HG03558 (cell line): ENCODE measurements around the gene SEMA7A.
"Not testable (repeated sequence)": the region's sequence is repeated elsewhere in the genome, so short reads cannot be mapped to it uniquely, and the experiment has no call there.

Source experiments
- ATAC-seq: cut with Tn5 transposase; IDR thresholded peaks from one replicate; pipeline ENCODE4 v1.9.1; 2021; ENCODE audit warnings: moderate number of reproducible peaks; ENCODE audit not compliant: unreplicated experiment; ENCODE audit errors: extremely low read depth

The SEMA7A gene

DNA sequence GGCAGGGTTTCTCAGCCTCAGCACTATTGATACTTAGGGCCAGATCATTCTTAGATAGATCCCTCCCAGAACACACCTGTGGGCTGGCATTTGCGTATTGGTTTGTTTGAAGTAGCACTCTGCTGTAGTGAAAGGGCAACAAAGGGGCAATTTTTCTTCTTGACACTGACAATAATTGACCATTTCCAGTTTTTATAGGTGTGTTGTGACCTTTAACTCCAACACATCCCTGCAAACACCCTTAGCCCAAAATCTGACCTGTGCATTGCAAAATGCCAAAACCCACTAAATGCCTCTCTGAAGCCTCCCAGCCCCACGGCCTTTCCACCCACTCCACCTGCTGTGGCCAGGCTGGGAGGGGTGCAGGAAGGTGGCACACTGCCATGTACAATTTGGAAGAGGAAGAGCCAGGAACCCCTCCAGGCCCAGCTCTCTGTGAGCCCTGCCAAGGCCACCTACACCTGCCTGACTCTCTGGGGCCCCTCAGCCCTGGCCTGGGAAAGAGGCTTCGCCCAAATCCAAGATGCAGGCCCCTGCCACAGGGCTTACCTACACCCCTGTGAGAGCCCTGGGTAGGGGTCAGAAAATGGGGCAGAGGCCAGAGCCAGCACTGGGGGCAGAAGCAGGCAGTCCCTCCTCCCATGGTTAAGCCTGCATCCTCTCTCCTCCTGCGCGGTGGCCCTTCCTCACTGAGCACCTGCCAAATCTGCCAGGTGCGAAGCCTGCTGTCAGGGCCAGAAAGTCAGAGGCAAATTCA is 56.8 kb downstream of the SEMA7A start:
- ATAC-seq = no peak

DNA sequence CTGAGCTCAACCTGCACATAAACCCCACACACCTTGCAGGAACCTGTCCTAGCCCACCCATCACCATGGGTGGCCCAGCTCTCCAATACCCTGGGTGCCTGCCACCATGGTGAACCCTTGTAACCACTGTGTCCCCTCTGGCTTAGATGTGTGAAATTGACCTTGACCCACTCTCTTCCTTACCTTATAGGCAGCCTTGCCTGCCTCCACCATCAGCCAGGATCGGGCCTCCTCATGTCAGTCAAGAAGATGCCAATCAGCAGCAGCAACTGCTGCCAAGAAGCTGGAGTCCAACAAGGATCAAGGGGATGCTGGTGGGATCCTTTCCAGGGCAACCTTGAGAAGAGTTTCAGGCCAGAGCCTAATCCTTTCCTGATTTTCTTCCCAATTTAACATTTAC is 57.5 kb downstream of the SEMA7A start:
- ATAC-seq = no peak

DNA sequence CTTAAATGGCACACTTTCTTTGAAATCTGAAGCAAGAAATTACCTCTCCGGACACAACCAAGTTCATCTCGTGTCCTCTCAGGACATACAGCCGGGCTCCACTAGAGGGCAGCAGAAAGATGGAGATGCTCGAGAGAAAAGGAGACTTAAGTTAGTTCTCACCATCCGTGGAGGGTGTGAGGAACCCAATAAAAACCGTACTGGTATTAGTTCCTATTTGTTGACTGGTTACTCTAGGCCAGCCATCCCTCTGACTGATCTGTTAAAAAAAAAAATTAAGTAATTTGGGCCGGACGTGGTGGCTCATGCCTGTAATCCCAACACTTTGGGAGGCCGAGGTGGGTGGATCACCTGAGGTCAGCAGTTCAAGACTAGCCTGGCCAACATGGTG is 58.5 kb downstream of the SEMA7A start:
- ATAC-seq = no peak

DNA sequence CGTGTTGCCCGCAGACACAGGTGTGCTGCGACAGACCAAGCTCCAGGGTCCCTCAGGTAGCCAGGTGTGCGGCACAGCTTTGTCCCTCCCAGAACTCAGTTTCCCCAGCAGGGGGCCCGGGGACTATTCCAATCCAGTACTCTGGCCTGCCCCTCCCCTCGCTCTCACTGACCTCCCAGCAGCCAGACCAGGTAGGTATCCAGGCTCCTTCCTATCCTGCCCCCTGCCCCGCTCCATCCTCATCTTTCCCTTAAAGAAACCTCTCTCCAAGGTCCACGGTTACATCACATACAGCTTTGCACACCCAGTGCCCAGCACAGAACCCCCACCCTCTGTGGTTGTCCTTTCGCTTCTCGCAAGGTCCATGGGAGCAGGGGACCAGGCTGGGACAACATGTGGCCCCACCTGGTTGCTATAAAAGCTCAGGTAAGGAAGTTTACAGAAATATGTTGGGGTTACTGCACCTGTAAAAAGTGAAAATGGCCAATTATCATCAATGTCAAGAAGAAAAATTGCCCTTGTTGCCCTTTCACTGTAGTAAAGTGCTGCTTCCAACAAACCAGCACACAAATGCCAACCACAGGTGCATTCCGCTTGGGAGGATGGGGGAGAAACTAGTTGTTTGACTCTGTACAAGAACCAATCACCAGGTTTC is 59.0 kb downstream of the SEMA7A start:
- no peak for ATAC-seq

DNA sequence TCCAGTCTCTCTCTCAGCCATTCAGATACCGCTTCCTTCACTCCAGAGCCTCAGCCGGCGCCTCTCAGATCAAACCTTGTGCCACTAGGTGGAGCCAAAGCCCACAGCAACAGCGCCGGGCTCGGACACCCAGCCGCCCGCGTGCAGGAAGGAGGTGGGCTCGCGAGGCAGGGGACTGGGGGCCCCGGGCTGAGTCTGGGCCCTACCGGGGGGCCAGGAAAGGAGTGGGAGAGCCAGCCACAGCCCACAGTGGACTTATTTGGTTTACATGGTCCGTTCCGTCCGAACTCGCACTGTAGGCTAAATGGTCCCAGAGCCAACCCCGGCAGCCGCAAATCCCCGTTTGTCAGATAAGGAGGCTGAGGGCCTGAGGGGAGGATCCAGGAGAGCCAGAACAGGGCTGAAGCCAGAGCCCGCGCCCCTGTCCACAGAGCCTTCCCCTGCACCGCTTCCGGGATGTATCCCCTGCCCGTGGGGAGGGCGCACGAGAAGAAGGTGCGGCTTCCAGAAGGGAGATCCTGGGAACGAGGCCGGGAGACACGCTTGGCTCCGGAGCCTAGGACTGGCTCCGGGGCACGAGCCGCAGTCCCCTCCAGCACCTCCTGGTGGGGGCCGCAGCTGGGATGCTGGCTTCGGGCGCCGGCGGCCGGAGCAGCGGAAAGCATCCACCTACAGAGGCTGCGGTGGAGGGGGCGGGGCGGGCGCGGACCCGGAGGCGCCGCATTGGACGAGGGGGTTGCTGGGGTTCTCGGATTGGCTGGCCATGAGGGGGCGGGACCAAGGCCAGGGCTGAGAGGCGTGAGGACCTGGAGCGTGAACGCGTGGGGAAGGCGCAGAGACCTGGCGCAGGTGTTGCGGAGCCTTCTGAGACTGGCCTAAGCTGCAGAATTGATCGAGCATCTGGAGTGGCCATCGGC is 59.8 kb downstream of the SEMA7A start:
- no peak for ATAC-seq

DNA sequence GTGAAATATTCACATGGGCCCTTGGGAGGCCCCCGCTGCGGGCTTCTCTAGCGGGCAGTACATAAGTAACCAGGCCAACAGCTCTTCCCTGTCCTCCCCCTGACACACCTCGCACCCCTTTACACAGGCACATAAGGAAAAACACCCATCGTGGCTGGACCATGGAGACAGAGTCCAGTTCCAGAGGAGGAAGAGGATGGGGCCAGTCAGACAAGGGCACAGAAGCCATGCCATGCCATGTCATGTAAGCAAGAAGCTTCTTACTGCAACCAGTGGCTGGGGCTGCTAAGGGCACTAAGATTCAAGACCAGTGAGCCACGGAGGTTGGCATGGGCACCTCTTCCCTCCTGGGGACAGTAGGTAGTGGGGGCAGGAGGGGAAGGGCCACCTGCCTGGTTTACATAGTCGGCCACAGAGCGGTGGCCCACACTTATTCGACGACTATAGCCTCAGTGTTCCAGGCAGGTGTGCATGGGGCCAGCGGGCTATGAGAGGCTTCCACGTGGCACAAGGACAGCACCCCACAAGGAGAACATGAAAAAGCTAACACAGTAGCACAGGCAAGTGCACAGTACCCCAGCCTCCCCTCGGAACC is 60.6 kb downstream of the SEMA7A start:
- ATAC-seq = no peak

DNA sequence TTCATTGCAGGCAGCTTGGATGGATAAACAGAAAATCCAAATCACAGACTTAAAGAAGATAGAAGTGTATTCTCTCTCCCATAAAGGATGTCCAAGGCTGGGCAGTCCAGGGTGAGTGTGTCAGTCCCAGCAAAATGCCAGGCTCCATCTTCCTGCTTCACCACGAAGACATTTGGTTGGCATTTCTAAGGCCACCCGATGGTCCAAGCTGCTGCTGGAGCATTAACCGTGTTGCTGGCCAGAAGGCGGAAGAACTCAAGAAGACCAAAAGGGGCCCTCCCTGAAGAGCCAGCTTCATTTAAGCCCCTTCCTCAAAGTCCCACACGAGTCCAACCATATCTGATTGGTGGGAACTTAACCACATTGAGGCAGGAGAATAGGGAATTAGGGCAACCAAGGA is 63.3 kb downstream of the SEMA7A start:
- ATAC-seq = no peak

DNA sequence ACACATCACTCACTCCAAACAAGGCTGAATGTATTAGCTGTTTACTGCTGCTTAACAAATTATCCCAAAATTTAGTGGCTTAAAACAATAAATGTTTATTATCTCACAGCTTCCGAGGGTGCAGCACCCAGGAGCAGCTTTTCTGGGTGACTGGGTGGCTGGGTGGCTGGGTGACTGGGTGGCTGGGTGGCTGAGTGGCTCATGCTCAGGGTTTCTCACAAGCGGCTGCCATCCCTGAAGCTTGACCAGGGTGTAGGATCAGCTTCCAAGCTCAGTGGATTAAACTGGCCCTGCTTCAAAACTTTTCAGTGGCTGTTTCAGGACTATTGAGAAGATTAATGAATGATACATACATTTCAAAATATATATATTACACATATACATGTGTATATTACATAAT is 64.0 kb downstream of the SEMA7A start:
- ATAC-seq = no peak

DNA sequence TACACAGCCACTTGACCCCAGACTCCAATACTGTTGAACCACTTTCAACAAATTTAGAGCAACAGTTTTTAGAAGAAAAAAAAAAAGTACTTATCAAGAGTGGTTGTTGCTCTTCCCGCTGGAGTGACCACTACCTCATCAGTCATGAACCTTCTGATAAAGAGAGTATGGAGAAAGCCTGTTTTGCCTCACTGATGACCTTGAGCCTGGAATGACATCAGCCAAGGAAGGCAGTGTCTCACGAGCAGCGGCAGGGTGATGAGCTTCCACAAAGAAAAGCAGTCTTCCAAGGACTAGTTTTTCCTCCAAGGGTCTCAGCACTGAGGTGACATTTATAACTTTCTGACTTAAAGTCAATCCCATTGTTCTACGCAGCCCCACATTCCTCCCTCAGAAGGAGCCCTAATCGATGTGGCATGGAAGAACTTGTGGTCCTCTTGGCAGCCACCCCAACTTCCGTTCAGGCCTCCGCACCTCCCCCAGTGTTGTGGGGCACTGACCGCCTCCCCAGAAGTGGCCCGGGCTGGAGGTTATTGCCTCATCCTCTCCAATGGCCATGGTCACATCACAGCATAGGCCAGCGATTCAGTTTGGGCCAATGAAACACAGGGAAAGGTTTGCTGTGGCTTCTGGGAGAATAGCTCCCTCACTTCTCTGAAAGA is 64.5 kb downstream of the SEMA7A start:
- ATAC-seq = no peak

DNA sequence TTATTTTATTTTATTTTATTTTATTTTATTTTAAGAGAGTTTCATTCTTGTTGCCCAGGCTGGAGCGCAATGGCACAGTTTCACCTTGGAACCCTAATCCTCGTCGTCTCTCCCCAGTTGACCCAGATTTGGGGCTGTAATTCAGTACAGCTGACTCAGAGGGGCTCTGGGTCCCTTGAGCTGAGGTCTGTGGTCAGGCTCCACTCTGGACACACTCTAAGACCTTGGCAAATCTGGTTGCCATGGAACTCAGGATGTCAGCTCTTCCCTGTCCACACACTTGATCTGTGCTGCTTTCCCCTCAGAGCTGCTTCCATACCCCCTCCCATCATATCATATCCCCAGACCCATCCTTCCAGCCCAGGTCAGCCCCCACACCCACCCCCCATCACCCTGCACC is 65.6 kb downstream of the SEMA7A start:
- ATAC-seq = no peak

DNA sequence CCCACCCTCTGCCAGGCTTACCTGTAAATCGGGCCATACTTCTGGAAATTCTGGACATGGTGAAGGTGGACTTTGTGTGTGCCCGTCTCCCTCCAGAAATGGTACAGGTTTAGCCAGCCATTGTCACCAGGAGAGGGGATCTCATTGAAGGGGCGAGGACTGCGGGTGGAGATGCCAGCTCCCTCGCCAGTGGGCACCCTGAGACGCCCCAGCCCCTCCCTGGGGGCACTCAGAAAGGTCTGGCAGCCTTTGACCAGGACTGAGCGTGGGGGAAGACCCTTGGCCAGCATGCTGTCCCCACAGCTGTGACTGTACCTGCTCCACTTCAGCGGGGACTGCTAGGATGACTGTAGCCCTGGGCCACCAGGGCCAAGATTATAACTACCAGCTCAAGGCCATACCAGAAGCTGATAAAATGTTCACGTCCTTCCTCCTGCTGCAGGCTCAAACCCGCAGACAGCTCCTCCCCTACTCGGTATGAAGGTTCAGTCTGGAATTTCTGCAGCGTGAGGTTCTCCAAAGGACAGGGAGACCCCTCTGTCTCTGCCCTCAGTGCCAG is 66.4 kb downstream of the SEMA7A start, which contains the start of gene CYP11A1:
CYP11A1 (minus strand) TSS at position 351 of the 559 bp plus-strand sequence; CDS start at position 290, 61 bp downstream.
- ATAC-seq = no peak

DNA sequence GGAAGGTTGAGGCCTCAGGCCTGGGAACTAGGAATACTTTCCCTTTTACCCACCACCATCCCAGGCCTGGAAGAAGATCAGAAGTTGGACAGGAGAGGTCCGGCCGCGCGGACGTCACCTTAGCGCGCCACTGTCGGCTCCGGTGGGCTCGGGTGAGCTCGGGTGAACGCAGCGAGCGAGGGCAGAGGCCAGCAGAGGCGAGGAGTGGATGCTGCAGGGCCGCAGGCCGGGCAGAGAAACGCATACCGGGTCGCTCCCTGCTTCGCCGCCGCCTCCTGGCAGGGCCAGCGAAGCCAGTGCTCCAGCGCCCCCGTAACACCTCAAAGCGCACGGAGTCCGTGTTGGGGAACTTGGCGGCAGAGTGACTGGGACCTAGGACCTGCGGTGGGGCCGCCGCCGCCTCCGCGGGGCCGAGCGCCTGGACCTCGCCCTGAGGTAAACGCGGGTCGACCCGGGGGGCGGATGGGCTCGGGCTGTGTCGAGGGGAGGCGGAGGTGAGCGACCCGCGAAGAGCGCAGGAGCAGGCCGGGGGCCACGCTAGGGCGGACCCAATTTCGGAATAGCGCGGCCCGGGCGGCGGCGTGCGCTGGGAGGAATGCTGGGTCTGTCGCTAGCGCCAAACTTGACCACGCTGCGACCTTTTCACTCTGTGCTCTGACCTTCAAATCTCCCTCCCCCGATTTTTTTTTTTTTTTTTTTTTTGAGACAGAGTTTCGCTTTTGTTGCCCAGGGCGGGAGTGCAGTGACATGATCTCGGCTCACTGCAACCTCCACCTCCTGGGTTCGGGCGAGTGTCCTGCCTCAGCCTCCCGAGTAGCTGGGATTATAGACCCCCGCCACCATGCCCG is 67.9 kb downstream of the SEMA7A start:
- ATAC-seq = no peak

DNA sequence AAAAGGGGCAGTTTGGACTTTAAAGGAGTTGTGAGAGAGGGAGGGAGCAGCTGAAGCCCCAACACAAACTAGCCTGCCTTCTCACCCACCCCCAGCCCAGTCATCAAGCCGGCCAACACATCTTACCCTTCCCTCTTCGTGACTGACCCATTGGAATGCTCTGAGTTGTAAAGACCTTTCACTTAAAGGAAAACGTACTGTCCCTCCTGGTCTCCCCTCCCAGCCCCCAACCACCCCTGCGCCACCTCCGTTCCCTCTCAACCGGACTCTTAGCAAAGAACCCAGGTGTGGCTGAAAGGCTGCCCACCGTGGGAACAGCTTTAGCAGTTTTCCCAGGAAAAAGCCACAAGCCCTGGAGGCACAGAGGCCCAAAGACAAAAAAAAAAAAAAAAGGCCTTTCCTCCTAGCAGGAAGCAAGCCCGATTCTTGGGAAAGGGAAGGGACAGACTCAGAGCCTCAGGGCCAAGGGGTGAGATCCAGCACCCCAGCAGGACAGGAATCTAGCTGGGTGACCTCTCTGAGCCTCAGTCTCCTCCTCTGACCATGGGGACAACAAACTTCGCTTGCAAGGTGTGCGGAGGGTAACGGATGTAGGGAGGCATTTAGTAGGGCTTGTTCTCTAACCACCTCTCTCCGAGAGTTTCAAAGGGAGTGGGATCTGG is 68.7 kb downstream of the SEMA7A start:
- ATAC-seq = no peak

DNA sequence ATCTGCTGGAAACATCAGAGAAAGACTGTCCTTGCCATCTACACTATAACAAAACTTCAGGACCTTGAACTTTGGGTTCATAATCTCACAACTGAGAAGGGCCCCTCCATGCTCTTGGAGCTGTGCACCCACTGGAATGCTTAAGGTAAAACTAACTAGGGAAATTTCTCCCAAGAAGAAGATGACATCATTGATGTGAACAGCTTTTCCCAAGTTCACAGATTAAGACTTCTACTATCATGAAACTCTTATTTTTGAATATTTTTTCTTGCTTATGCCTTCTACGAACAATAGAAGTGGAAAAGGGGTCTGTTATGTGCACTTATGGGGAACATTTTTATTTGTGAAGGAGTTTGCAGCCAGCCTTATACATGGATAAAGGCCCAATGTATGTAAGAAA is 71.3 kb downstream of the SEMA7A start:
- ATAC-seq = no peak

DNA sequence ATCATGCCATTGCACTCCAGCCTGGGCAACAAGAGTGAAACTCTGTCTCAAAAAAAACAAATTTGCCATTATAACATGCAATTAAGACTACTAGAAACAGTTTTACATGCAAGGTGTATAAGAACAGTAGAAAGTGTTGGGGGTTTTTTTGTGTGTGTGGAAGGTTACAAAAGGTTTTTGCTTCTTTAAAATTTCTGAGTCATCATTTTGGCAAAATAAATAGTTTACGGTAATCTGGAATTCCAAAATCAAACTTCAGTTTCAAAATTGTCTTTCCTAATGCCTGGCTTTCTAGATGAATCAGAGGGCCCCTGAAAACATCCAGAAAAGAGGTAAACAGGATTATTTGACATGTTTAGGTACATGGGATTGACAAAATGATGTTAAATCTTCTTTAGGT is 72.9 kb downstream of the SEMA7A start:
- ATAC-seq = not testable (repeated sequence)

DNA sequence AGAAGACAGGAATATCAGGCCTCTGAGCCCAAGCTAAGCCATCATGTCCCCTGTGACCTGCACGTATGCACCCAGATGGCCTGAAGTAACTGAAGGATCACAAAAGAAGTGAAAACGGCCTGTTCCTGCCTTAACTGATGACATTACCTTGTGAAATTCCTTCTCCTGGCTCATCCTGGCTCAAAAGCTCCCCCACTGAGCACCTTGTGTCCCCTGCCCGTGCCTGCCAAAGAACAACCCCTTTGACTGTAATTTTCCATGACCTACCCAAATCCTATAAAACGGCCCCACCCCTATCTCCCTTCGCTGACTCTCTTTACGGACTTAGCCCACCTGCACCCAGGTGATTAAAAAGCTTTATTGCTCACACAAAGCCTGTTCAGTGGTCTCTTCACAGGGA is 74.4 kb downstream of the SEMA7A start:
- not testable (repeated sequence) for ATAC-seq
